ENCODE measurements around the gene FNDC11.

The FNDC11 gene

GRCh38 chr20:63517376-63518309 lies 36.3 kb upstream of the FNDC11 start:
- no peak overlapping the region for H3K4me3 ChIP-seq (IDR thresholded peaks at IDR 0.05; ENCODE audit: insufficient read depth, low read depth, low read length)
- no peak overlapping the region for H3K9ac ChIP-seq
- H4K20me1 ChIP-seq (ENCODE audit: insufficient read depth) = no peaks in the 10 kb centered on the region
- H3K36me3 ChIP-seq (ENCODE audit: insufficient read depth) = no peaks in the 10 kb centered on the region; the same call in 1 of the 2 replicates
- H3K79me2 ChIP-seq (ENCODE audit: insufficient read depth, low read depth) = no peaks in the 10 kb centered on the region
- H2AFZ ChIP-seq (ENCODE audit: low read depth) = no peak overlapping the region
- H3K27ac ChIP-seq = no peak overlapping the region
- peaks cover 75% of the 10 kb centered on the region for H3K27me3 ChIP-seq (ENCODE audit: insufficient read depth, low read depth)
- H3K4me1 ChIP-seq (ENCODE audit: low read depth, poor library complexity, severe bottlenecking) = no peaks in the 10 kb centered on the region
- H3K4me2 ChIP-seq = no peak overlapping the region
- TF ChIP-seq CTCF (conservative IDR thresholded peaks at IDR 0.05; ENCODE audit: low read depth, low read length) = no peak

DNA sequence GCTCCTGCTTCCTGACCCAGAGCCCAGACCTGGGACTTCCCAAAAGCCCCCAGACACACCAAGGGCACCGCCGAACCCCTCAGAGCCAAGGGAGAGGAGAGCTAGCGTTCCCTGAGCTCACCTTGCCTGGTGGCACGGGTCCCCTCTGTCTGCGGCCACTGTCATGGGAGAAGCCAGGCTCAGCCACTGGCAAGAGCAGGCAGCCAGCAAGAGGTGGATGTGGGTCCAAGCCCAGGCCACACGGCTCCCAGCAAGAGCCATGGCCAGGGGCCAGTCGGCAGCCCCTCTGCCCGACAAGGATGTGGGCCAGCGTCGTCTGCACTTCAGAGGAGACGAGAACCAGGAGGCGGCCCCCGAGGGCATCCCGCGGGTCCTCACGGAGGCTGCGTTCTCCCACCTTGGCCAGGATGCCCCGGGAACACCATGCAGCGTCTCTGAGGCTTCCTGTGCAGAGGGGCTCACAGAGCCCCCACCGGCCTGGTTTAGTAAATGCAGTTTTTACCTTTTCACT lies 35.6 kb upstream of the FNDC11 start:
- H3K4me2 ChIP-seq = no peak overlapping the region
- no peaks in the 10 kb centered on the region for H3K79me2 ChIP-seq (ENCODE audit: insufficient read depth, low read depth)
- H3K9ac ChIP-seq = no peak overlapping the region

GRCh38 chr20:63518946-63519667 lies 34.9 kb upstream of the FNDC11 start:
- Histone ChIP-seq H3K4me2 (no peak overlapping the region), H4K20me1 (ENCODE audit: insufficient read depth) (no peaks in the 10 kb centered on the region), H3K27me3 (ENCODE audit: insufficient read depth, low read depth) (peaks cover 60% of the 10 kb centered on the region), H3K36me3 (ENCODE audit: insufficient read depth) (no peaks in the 10 kb centered on the region; the same call in 1 of the 2 replicates), H3K79me2 (ENCODE audit: insufficient read depth, low read depth) (no peaks in the 10 kb centered on the region), H3K27ac (no peak overlapping the region), H3K4me1 (ENCODE audit: low read depth, poor library complexity, severe bottlenecking) (no peaks in the 10 kb centered on the region), H3K4me3 (IDR thresholded peaks at IDR 0.05; ENCODE audit: insufficient read depth, low read depth, low read length) (no peak overlapping the region), H3K9ac (no peak overlapping the region), H2AFZ (ENCODE audit: low read depth) (no peak overlapping the region)
- TF ChIP-seq CTCF (conservative IDR thresholded peaks at IDR 0.05; ENCODE audit: low read depth, low read length) = no peak

More for the DNA sequence above, 35.6 kb upstream of the FNDC11 start:
- no peaks in the 10 kb centered on the region; the same call in 1 of the 2 replicates for H3K36me3 ChIP-seq (ENCODE audit: insufficient read depth)
- no peak overlapping the region for H3K27ac ChIP-seq
- no peaks in the 10 kb centered on the region for H3K4me1 ChIP-seq (ENCODE audit: low read depth, poor library complexity, severe bottlenecking)
- H2AFZ ChIP-seq (ENCODE audit: low read depth) = no peak overlapping the region
- H3K4me3 ChIP-seq (IDR thresholded peaks at IDR 0.05; ENCODE audit: insufficient read depth, low read depth, low read length) = no peak overlapping the region
- TF ChIP-seq CTCF (conservative IDR thresholded peaks at IDR 0.05; ENCODE audit: low read depth, low read length) = no peak
- no peaks in the 10 kb centered on the region for H4K20me1 ChIP-seq (ENCODE audit: insufficient read depth)
- H3K27me3 ChIP-seq (ENCODE audit: insufficient read depth, low read depth) = peaks cover 68% of the 10 kb centered on the region

- Histone ChIP-seq H3K4me3 (IDR thresholded peaks at IDR 0.05; ENCODE audit: insufficient read depth, low read depth, low read length) (no peak overlapping the region), H3K4me1 (ENCODE audit: low read depth, poor library complexity, severe bottlenecking) (no peaks in the 10 kb centered on the region), H3K36me3 (ENCODE audit: insufficient read depth) (no peaks in the 10 kb centered on the region; the same call in 1 of the 2 replicates), H3K9ac (no peak overlapping the region), H2AFZ (ENCODE audit: low read depth) (peak overlapping the region; percentile 49; the same call in 1 of the 2 replicates), H3K27me3 (ENCODE audit: insufficient read depth, low read depth) (peaks cover 60% of the 10 kb centered on the region), H3K4me2 (peak overlapping the region; percentile 45; the same call in 1 of the 2 replicates), H4K20me1 (ENCODE audit: insufficient read depth) (no peaks in the 10 kb centered on the region), H3K79me2 (ENCODE audit: insufficient read depth, low read depth) (no peaks in the 10 kb centered on the region), H3K27ac (no peak overlapping the region)
- no peak for TF ChIP-seq CTCF (conservative IDR thresholded peaks at IDR 0.05; ENCODE audit: low read depth, low read length)
These were observed 34.1 kb upstream of the FNDC11 start for GRCh38 chr20:63519668-63520503.
